Measurements from ENCODE around the gene KCNJ6. TPM values are rescaled to one million over a fixed set of nuclear protein-coding genes. Genes with fewer than 3 reads are reported as not detected.

The KCNJ6 gene
- total RNA-seq, 1 donor from 2014 or later: 4.4 TPM

GRCh38 chr21:37896788-37897187 lies 19.5 kb downstream of the KCNJ6 start:
- no peaks in the 10 kb centered on the region for H3K36me3 Mint-ChIP-seq (ENCODE audit: low read depth)
- H3K9me3 Mint-ChIP-seq (ENCODE audit: low read depth): no peaks in the 10 kb centered on the region
- H3K4me3 Mint-ChIP-seq (ENCODE audit: unreplicated experiment): no peak overlapping the region
- peaks cover 10% of the 10 kb centered on the region for H3K4me1 Mint-ChIP-seq (ENCODE audit: low read depth)
- no peak for DNase-seq (ENCODE audit: low spot score)
- H3K27me3 Mint-ChIP-seq (ENCODE audit: low read depth): no peaks in the 10 kb centered on the region
- no peak overlapping the region for H3K27ac Mint-ChIP-seq (ENCODE audit: unreplicated experiment)
- TF ChIP-seq, protein P1, sequence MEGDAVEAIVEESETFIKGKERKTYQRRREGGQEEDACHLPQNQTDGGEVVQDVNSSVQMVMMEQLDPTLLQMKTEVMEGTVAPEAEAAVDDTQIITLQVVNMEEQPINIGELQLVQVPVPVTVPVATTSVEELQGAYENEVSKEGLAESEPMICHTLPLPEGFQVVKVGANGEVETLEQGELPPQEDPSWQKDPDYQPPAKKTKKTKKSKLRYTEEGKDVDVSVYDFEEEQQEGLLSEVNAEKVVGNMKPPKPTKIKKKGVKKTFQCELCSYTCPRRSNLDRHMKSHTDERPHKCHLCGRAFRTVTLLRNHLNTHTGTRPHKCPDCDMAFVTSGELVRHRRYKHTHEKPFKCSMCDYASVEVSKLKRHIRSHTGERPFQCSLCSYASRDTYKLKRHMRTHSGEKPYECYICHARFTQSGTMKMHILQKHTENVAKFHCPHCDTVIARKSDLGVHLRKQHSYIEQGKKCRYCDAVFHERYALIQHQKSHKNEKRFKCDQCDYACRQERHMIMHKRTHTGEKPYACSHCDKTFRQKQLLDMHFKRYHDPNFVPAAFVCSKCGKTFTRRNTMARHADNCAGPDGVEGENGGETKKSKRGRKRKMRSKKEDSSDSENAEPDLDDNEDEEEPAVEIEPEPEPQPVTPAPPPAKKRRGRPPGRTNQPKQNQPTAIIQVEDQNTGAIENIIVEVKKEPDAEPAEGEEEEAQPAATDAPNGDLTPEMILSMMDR (IDR thresholded peaks at IDR 0.05): no peak

DNA sequence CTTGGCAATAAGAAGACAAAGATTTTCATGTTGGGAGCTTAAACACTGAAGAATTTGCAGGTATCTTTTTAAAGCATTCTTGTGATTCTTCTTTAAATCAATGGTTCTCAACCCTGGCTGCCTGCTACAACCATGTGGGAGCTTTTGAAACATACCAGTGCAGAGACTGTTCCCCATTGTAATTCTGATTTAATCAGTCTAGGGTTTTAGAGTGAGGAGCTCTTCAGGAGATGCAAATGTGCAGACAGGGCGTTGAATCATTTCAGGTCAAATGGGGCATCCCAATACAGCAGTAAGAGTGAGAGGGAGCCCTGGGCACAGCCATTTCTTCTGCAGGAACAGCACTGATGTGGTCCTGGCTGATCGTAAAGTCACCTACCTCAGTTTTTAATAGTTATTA lies 24.3 kb downstream of the KCNJ6 start:
- no peak overlapping the region for H3K4me3 Mint-ChIP-seq (ENCODE audit: unreplicated experiment)
- peaks cover 3% of the 10 kb centered on the region for H3K9me3 Mint-ChIP-seq (ENCODE audit: low read depth)
- H3K36me3 Mint-ChIP-seq (ENCODE audit: low read depth): no peaks in the 10 kb centered on the region
- H3K4me1 Mint-ChIP-seq (ENCODE audit: low read depth): peaks cover 5% of the 10 kb centered on the region
- DNase-seq (ENCODE audit: low spot score): no peak
- H3K27me3 Mint-ChIP-seq (ENCODE audit: low read depth): no peaks in the 10 kb centered on the region
- no peak overlapping the region for H3K27ac Mint-ChIP-seq (ENCODE audit: unreplicated experiment)
- TF ChIP-seq, protein P1 (IDR thresholded peaks at IDR 0.05): no peak

GRCh38 chr21:37888659-37889058 lies 27.6 kb downstream of the KCNJ6 start:
- Mint-ChIP-seq H3K27ac (ENCODE audit: unreplicated experiment) (no peak overlapping the region), H3K36me3 (ENCODE audit: low read depth) (no peaks in the 10 kb centered on the region), H3K4me3 (ENCODE audit: unreplicated experiment) (no peak overlapping the region), H3K27me3 (ENCODE audit: low read depth) (no peaks in the 10 kb centered on the region), H3K4me1 (ENCODE audit: low read depth) (peaks cover 10% of the 10 kb centered on the region), H3K9me3 (ENCODE audit: low read depth) (peaks cover 3% of the 10 kb centered on the region)
- no peak for DNase-seq (ENCODE audit: low spot score)
- TF ChIP-seq, protein P1 (IDR thresholded peaks at IDR 0.05): no peak

GRCh38 chr21:37886726-37887299 lies 29.4 kb downstream of the KCNJ6 start:
- H3K4me3 Mint-ChIP-seq (ENCODE audit: unreplicated experiment): no peak overlapping the region
- no peaks in the 10 kb centered on the region for H3K27me3 Mint-ChIP-seq (ENCODE audit: low read depth)
- H3K9me3 Mint-ChIP-seq (ENCODE audit: low read depth): peaks cover 3% of the 10 kb centered on the region
- TF ChIP-seq, protein P1 (IDR thresholded peaks at IDR 0.05): no peak
- no peak overlapping the region for H3K27ac Mint-ChIP-seq (ENCODE audit: unreplicated experiment)
- peaks cover 10% of the 10 kb centered on the region for H3K4me1 Mint-ChIP-seq (ENCODE audit: low read depth)
- DNase-seq (ENCODE audit: low spot score): no peak
- H3K36me3 Mint-ChIP-seq (ENCODE audit: low read depth): no peaks in the 10 kb centered on the region

- Mint-ChIP-seq H3K4me3 (ENCODE audit: unreplicated experiment) (no peak overlapping the region), H3K27ac (ENCODE audit: unreplicated experiment) (no peak overlapping the region), H3K4me1 (ENCODE audit: low read depth) (peaks cover 16% of the 10 kb centered on the region), H3K27me3 (ENCODE audit: low read depth) (no peaks in the 10 kb centered on the region), H3K36me3 (ENCODE audit: low read depth) (no peaks in the 10 kb centered on the region), H3K9me3 (ENCODE audit: low read depth) (peaks cover 3% of the 10 kb centered on the region)
- DNase-seq (ENCODE audit: low spot score): no peak
- TF ChIP-seq, protein P1 (IDR thresholded peaks at IDR 0.05): no peak
Measured at GRCh38 chr21:37886120-37886519, 30.1 kb downstream of the KCNJ6 start.

Measured in chondrocyte (in vitro differentiated cells).